HepG2 (cell line): Measurements from ENCODE around the gene PDIK1L. TPM values are rescaled to one million over a fixed set of nuclear protein-coding genes. Genes with fewer than 3 reads are reported as not detected.

ENCODE experiments used
- ATF2 ChIP-seq: sonication (generic); formaldehyde crosslinking; IDR thresholded peaks from 2 replicates; pipeline ENCODE4 v1.4.0; 2020; ENCODE audit warnings: missing genetic modification reagents
- CEBPB ChIP-seq: IDR thresholded peaks from 2 replicates; pipeline ENCODE4 v1.6.1; 2011; ENCODE audit warnings: low read depth, low read length, improper control_type of control experiment, borderline replicate concordance
- CSRNP1 ChIP-seq: sonication (generic); formaldehyde crosslinking; IDR thresholded peaks from 2 replicates; pipeline ENCODE4 v1.8.1; 2023; ENCODE audit warnings: mild to moderate bottlenecking, missing genetic modification reagents
- HDAC1 ChIP-seq: sonication (generic); formaldehyde crosslinking; IDR thresholded peaks from 2 replicates; pipeline ENCODE4 v1.5.1; 2020; ENCODE audit warnings: mild to moderate bottlenecking, missing genetic modification reagents
- NKX3-1 ChIP-seq: sonication (generic); formaldehyde crosslinking; IDR thresholded peaks from 2 replicates; pipeline ENCODE4 v1.5.0; 2020; ENCODE audit warnings: missing genetic modification reagents
- ZBTB40 ChIP-seq, 2 experiments: fragments of 450-650 bp in 1 of 2; sonication (generic) in 1 of 2; formaldehyde crosslinking in 1 of 2; IDR thresholded peaks; 2 replicates each; pipeline versions ENCODE4 v1.6.1 to v1.8.0; 2016 to 2022; ENCODE audit warnings: antibody characterized with exemption in 1 of 2, mild to moderate bottlenecking in 1 of 2, missing genetic modification reagents in 1 of 2
- ZNF451 ChIP-seq: sonication (generic); formaldehyde crosslinking; IDR thresholded peaks from 2 replicates; pipeline ENCODE4 v1.5.0; 2020; ENCODE audit warnings: mild to moderate bottlenecking, missing genetic modification reagents
- ZNF773 ChIP-seq: sonication (generic); formaldehyde crosslinking; IDR thresholded peaks from 2 replicates; pipeline ENCODE4 v1.4.0; 2020; ENCODE audit warnings: missing genetic modification reagents, borderline replicate concordance
- ZNF816 ChIP-seq: sonication (generic); formaldehyde crosslinking; IDR thresholded peaks from 2 replicates; pipeline ENCODE4 v1.8.0; 2022; ENCODE audit warnings: missing genetic modification reagents, mild to moderate bottlenecking, borderline replicate concordance
- ZNF883 ChIP-seq: sonication (generic); formaldehyde crosslinking; IDR thresholded peaks from 2 replicates; pipeline ENCODE4 v1.5.1; 2020; ENCODE audit warnings: mild to moderate bottlenecking, missing genetic modification reagents; ENCODE audit errors: not compliant biosample characterization
- ZUFSP ChIP-seq: sonication (generic); formaldehyde crosslinking; IDR thresholded peaks from 2 replicates; pipeline ENCODE4 v1.9.0; 2021; ENCODE audit warnings: missing genetic modification reagents, mild to moderate bottlenecking, borderline replicate concordance
- polyA plus RNA-seq, 8 experiments: library from polyadenylated mRNA; depleted of rRNA in 3 of 8; stranded (reverse) in 7 of 8; unstranded in 1 of 8; fragments of >200 nt; fragmentation: Illumina TruSeq in 4 of 8; extraction: Trizol in 4 of 8; gene quantifications; 2 replicates each; pipeline versions ENCODE4 v1.2.1 to v1.2.3, GENCODE V29; 2011 to 2016; ENCODE audit warnings: low read depth in 4 of 8, missing spikeins in 1 of 8, mixed read lengths in 1 of 8; ENCODE audit not compliant: insufficient read depth in 1 of 8
- total RNA-seq, 5 experiments: library from RNA; depleted of rRNA; stranded (reverse); fragments of >200 nt; fragmentation: Illumina TruSeq; extraction: Trizol; gene quantifications; 2 replicates each; pipeline ENCODE4 v1.2.3, GENCODE V29; 2016; ENCODE audit warnings: low read depth in 1 of 5

The PDIK1L gene
- total and polyA plus RNA-seq, 2 of the 13 experiments (the other 11 are each of a cell fraction or from before 2014, with no cell fraction given): 1.9 to 4.6 TPM

GRCh38 chr1:26169669-26170471, 58.2 kb downstream of the PDIK1L start, which contains the start of gene ZNF593 (continued):
- no peak; the same call in 1 of the 2 replicates for TF ChIP-seq ZNF816 (CRISPR knock-in tag)
- peak; percentile 97 for TF ChIP-seq HDAC1 (CRISPR knock-in tag)
- no peak for TF ChIP-seq ZBTB40 (IDR thresholded peaks at IDR 0.05)
- peak; percentile 76 for TF ChIP-seq ZBTB40 (CRISPR knock-in tag; IDR thresholded peaks at IDR 0.05)
- no peak for TF ChIP-seq CEBPB
- peak; percentile 89; the same call in 1 of the 2 replicates for TF ChIP-seq ZNF773 (CRISPR knock-in tag)
- peak; percentile 55; the same call in 1 of the 2 replicates for TF ChIP-seq NKX3-1 (CRISPR knock-in tag)
- peak; percentile 92 for TF ChIP-seq CSRNP1
- TF ChIP-seq ZNF883 (CRISPR knock-in tag): peak; percentile 77
- TF ChIP-seq ATF2 (CRISPR knock-in tag): peak; percentile 99
- no peak for TF ChIP-seq ZUFSP (CRISPR knock-in tag)
- TF ChIP-seq ZNF451 (CRISPR knock-in tag): peak; percentile 97
